Parathyroid adenoma (tissue), 2 donors: ENCODE measurements around the gene TBC1D22A.

Source experiments
- H2AFZ ChIP-seq: fragments of 300-600 bp; sonication (generic); one replicate; pipeline ENCODE4 v1.7.0; 2017; ENCODE audit warnings: antibody characterized with exemption, mild to moderate bottlenecking
- H3K27ac ChIP-seq: fragments of 300-600 bp; sonication (generic); one replicate; pipeline ENCODE4 v1.7.0; 2017
- H3K27me3 ChIP-seq: fragments of 300-600 bp; sonication (generic); one replicate; pipeline ENCODE4 v1.7.0; 2017; ENCODE audit warnings: low read length; ENCODE audit not compliant: control insufficient read depth, insufficient read depth
- H3K36me3 ChIP-seq: fragments of 300-600 bp; sonication (generic); one replicate; pipeline ENCODE4 v1.7.0; 2017; ENCODE audit warnings: low read length; ENCODE audit not compliant: control insufficient read depth, insufficient read depth
- H3K4me1 ChIP-seq: fragments of 300-600 bp; sonication (generic); one replicate; pipeline ENCODE4 v1.7.0; 2017; ENCODE audit warnings: control low read depth
- H3K4me2 ChIP-seq: fragments of 300-600 bp; sonication (generic); one replicate; pipeline ENCODE4 v1.7.0; 2017; ENCODE audit warnings: low read length
- H3K4me3 ChIP-seq: fragments of 300-600 bp; sonication (generic); one replicate; pipeline ENCODE4 v1.7.0; 2017; ENCODE audit warnings: low read depth, low read length
- H3K79me2 ChIP-seq: fragments of 300-600 bp; sonication (generic); one replicate; pipeline ENCODE4 v1.7.0; 2017; ENCODE audit warnings: control low read depth
- H3K9ac ChIP-seq: fragments of 300-600 bp; sonication (generic); one replicate; pipeline ENCODE4 v1.7.0; 2017; ENCODE audit warnings: mild to moderate bottlenecking
- H3K9me3 ChIP-seq: fragments of 300-600 bp; sonication (generic); one replicate; pipeline ENCODE4 v1.7.0; 2017; ENCODE audit warnings: low read length; ENCODE audit not compliant: control insufficient read depth
- TF ChIP-seq, protein P1 (sequence below): fragments of 300-600 bp; sonication (generic); IDR thresholded peaks from one replicate; pipeline ENCODE4 v1.7.0; 2017; ENCODE audit warnings: antibody characterized with exemption, mild to moderate bottlenecking
- donor health status: primary hyperparathyroidism.

Gene TBC1D22A

DNA sequence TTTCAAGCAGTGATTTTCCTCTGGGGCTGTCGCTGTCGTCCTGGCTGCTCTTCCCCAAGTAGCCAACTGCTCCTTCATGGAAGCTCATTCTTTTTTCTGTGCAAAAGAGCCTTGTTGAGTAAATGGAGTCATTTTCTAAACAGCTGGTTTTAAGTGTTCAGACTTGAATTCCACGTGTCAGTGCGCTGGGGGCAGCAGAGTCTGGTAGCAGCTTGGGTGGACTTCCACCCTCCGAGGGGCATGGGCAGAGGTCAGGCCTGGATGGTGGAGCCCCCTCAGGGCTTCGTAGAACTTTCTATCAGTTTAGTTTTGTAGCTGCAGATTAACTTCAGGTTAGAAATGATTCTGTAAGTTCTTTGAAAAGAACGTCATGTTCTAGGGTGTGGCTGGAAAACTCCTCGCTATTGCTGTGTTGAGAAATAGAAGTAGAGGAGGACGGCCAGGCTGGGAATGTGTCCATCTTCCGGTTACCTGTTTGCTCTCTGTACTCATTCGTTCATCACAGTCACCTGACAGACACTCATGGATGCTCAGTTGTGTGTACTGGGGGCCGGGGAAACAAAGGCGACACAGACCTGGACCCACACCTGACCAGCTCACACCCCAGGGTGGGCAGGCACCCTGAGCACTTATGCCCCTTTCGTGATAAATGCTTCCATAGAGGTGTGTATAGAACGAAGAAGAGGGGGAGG lies 270.7 kb downstream of the TBC1D22A start:
- no peak overlapping the region for H3K27ac ChIP-seq
- TF ChIP-seq, protein P1, sequence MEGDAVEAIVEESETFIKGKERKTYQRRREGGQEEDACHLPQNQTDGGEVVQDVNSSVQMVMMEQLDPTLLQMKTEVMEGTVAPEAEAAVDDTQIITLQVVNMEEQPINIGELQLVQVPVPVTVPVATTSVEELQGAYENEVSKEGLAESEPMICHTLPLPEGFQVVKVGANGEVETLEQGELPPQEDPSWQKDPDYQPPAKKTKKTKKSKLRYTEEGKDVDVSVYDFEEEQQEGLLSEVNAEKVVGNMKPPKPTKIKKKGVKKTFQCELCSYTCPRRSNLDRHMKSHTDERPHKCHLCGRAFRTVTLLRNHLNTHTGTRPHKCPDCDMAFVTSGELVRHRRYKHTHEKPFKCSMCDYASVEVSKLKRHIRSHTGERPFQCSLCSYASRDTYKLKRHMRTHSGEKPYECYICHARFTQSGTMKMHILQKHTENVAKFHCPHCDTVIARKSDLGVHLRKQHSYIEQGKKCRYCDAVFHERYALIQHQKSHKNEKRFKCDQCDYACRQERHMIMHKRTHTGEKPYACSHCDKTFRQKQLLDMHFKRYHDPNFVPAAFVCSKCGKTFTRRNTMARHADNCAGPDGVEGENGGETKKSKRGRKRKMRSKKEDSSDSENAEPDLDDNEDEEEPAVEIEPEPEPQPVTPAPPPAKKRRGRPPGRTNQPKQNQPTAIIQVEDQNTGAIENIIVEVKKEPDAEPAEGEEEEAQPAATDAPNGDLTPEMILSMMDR: no peak

DNA sequence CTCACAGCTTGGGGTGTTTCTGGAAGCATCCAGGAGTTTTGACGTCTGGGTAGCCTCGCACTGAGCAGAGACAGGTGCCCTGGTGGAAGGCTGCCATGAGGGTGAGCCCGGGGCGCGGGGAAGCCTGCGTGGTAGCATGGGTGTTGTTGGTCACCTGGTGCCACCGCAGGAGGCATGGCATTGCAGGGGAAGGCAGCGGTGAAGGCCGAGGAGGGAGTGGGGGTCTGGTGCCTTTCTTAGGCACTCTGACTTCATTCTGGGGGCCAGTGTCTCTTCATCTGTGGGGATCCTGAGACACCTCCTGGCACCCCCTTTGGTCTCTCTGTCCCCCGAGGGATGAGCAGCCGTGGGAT lies 271.2 kb downstream of the TBC1D22A start:
- H3K27me3 ChIP-seq: no peaks in the 10 kb centered on the region
- no peak overlapping the region for H3K9ac ChIP-seq
- no peak overlapping the region for H3K4me2 ChIP-seq
- H3K4me3 ChIP-seq: no peak overlapping the region
- TF ChIP-seq, protein P1: no peak
- H3K79me2 ChIP-seq: no peaks in the 10 kb centered on the region
- no peaks in the 10 kb centered on the region for H3K36me3 ChIP-seq
- no peaks in the 10 kb centered on the region for H3K9me3 ChIP-seq
- no peak overlapping the region for H2AFZ ChIP-seq
- no peaks in the 10 kb centered on the region for H3K4me1 ChIP-seq
- H3K27ac ChIP-seq: no peak overlapping the region

More for the DNA sequence above, 270.7 kb downstream of the TBC1D22A start:
- H3K27me3 ChIP-seq: no peaks in the 10 kb centered on the region
- no peaks in the 10 kb centered on the region for H3K79me2 ChIP-seq
- no peaks in the 10 kb centered on the region for H3K4me1 ChIP-seq
- no peak overlapping the region for H3K9ac ChIP-seq
- no peaks in the 10 kb centered on the region for H3K36me3 ChIP-seq
- H3K4me3 ChIP-seq: no peak overlapping the region
- no peaks in the 10 kb centered on the region for H3K9me3 ChIP-seq
- no peak overlapping the region for H2AFZ ChIP-seq
- H3K4me2 ChIP-seq: no peak overlapping the region

DNA sequence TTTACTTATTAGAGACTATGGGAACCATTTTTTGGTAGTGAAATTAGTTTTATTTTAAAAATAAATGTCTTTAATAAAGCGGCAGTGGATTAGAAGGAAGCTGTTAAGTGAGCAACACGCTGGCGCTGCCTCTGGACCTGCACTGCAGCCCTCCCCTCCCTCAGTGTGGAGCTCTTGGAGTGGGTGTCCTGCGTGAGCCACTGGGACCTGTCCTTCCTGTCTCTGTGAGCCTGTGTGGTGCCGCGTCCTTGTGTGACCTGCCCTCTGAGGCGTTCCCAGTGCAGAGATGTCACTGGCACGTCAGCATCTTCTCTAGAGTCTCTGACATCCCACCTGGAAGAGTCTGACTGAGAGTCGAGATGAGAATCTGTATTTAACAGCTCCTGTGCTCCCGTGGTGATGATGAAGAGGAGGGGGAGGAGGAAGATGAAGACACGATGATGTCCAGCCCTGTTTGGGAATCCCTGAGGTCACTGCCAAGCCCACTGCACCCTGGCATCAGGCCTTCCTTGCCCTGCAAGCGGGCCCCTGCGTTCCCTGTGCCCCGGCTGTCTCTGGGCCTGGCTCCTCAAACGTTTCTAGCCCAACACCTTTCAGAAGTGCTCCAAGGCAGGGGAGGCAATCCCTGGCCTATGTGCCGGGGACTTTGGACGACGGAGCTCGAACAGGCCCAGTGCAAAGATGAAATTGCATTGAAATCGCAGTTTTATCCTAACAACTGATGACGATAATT lies 271.8 kb downstream of the TBC1D22A start:
- Histone ChIP-seq H3K4me1 (no peaks in the 10 kb centered on the region), H3K4me3 (no peak overlapping the region), H3K36me3 (no peaks in the 10 kb centered on the region), H3K27me3 (no peaks in the 10 kb centered on the region), H3K9me3 (no peaks in the 10 kb centered on the region), H3K9ac (no peak overlapping the region), H3K4me2 (no peak overlapping the region), H2AFZ (no peak overlapping the region), H3K27ac (no peak overlapping the region), H3K79me2 (no peaks in the 10 kb centered on the region)
- TF ChIP-seq, protein P1: no peak

DNA sequence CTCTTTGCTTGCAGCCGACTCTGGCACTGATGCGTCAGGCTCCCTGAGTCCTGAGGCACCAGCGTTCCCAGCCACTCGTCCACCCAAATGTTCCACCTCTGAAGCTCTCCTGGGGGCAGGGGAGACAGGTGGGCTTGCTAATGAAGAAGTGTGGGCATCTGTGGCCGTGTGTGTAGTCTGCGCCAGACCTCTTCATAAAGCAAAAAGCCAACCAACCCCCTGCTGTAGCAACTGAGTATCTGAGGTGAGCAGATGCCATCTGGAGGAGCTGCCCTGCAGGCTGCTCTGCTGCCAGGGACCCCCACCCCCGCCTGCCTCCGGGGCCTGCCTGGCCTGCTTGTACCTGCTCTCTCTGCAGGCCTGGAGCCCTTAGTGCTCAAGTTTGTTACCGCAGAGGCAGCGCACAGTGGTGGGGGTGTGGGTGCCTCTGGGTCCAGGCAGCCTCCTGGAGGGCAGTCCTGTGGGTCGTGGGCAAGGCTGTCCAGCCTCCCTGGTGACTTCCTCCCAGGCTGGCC lies 272.5 kb downstream of the TBC1D22A start:
- Histone ChIP-seq H3K4me2 (no peak overlapping the region), H3K4me1 (no peaks in the 10 kb centered on the region), H3K79me2 (no peaks in the 10 kb centered on the region), H3K4me3 (no peak overlapping the region), H3K9me3 (no peaks in the 10 kb centered on the region), H3K27me3 (no peaks in the 10 kb centered on the region), H2AFZ (no peak overlapping the region), H3K36me3 (no peaks in the 10 kb centered on the region), H3K27ac (no peak overlapping the region), H3K9ac (no peak overlapping the region)
- TF ChIP-seq, protein P1: no peak
